A172 (cell line): Measurements from ENCODE around the gene SNAP47. TPM values are rescaled to one million over a fixed set of nuclear protein-coding genes. Genes with fewer than 3 reads are reported as not detected.

ENCODE experiments used
- DNase-seq: peaks from one replicate; pipeline ENCODE4 v3.0.0-alpha.2; 2015; ENCODE audit warnings: low spot score
- total RNA-seq: library from RNA; depleted of rRNA; stranded (reverse); fragments of >200 nt; shearing (Covaris generic); gene quantifications from 2 replicates; pipeline ENCODE4 v1.2.3, GENCODE V29; 2014

The SNAP47 gene
- total RNA-seq, 1 experiment from 2014 or later, result 89.0 TPM

DNA sequence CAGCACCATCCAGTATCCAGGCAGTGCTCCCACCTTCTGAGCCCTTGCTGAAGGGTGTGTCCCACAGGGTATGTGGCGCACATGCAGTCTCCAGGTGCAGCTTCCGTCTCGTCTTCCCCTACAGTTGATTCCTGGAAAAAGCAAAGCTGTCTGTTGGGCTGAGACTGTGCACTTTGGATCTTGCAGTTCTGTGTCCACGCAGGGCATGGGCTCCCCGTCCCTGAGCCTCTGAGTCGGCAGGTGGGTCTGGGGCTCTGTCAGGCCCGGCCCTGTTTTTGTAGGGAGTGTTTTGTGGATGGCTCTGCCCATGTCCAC is 32.8 kb downstream of the SNAP47 start:
- DNase-seq, result no peak

DNA sequence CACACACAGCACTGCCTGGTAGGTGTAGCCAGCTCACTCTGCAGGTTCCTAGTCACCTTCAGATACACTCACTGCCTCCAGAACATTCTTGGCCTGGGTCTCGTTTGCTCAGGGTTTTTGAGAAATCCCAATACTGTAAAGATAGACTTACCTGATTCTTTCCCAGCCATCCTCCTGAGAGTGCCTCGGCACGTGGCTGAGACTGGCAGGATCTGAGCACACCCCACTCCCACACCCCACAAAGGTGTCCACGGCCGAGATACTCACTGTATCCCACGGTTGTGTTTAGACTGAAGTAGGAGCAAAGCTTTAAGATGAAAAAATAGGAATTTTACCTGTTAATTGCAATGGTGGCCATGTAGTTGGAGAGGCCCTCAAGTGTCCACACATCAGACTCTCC is 33.4 kb downstream of the SNAP47 start:
- no peak for DNase-seq

DNA sequence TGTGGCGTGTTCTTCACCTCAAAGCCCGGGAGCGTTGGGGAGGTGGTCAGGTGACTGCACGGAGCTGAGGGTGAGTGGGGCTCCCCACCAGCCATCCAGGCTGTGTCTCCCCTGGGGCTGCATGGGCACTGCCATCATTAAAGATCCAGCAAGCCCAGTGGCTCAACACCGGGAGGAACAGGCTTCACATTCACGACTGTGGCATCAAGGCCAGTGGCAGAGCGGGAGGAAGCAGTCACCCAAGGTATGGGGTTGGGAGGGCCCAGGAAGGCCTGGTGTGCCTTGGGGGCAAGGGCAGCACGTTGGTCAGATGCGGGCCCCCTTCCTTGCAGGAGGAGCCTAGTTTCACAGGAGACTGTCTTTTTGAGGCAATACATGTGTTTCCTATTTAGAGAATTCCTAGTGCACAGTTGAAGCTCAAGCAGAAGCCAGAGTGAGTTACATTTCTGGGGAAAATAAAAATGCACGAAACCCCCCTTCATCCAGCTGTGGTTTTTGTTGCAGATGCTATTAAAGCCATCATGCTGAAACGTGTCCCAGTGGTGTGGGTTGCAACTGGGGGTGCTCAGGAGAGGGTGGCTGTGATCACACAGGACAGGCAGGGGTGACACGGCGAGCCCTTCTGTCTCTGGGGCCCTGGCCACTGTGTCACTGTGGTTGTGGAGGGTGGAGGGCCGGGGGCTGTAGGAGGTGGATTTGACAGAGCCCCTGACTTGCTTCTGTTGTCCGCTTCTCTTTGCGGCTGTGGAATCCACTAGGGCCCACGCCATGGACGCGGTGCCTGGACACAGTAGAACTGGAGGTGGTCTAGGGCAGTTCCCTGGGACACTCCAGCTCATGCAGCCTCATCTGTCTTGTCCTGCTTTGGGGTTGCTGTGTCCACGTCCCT is 34.1 kb downstream of the SNAP47 start:
- no peak for DNase-seq

DNA sequence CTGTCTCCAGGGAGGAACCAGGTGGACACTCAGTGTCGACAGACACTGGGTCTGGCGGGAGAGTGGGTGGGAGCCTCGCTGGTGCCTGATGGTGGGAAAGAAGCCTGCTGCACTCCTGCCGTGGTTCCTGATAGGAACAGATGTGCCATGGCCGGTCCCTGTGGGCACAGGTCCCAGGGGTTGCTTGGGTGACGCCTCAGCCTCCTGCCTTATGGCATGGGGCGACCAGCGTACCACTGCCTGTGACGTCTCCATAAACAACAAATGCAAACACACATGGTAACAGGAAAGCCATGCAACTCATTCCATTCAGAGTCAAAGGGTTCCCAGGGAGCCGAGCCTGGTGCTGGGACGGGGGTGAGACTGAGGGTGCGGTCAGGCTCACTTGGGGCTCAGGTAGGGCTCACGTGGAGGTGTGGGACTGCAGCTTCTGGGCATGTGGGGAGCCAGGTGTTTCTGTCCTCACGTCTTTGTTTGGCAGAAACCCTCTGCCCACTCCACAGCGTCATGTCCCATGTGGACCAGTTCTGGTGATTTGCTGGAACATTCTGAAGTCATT is 34.8 kb downstream of the SNAP47 start:
- DNase-seq, result no peak

DNA sequence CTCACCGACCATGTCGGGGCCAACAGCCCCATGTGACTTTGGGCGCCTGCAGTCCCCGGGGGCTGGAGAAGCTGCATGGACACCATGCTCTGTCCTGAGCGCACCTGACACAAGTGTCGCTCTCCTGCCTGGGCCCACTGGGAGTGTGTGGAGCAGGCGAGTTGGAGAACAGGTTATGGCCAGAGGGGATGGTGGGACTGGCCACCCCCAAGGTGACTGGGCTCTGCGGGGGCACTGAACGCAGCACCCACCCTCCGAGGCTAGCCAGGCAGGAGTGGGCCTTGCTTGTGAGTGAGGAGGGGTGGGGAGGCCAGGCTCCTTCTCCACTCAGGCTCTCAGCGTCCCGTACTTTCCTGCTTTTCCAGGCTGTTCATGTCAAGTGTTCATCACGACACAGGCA is 35.6 kb downstream of the SNAP47 start:
- DNase-seq, result no peak

DNA sequence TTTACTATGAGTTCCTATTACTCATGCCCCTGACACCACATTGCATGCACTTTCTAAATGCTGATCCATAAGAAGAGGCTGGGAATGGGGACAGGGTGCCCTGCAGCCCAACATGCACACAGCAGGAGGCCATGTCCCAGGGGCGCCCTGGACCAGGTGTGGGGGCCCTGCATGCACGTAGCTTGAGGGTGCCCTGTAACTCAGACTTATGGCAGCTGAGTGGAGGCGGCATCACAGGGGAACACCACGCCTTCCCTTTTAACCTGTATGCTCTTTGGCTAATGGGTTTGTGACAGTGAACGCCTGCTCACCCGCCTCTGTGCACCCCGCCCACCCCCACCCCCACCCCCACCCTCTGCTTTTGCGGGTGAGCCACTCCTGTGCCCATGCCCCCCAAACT is 36.1 kb downstream of the SNAP47 start:
- DNase-seq, result no peak

DNA sequence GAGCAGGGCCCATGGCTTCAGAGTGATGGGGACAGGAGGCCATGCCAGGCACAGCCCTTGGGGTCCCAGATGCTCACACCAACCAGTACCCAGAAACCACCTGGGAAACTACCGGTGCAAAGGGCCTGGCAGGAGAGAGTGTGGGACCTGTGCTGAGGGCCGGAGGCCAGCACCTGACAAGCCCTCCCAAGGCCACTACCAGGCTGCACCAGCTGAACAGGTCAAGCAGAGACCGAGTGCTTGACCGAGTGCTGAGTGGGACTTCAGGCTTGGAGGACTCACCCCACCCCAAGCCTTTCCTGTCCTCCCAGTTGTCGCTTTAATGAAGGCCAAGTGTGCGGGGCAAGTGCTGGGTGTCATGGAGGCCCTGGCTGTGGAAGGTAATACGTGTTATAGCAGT is 36.5 kb downstream of the SNAP47 start:
- no peak for DNase-seq

DNA sequence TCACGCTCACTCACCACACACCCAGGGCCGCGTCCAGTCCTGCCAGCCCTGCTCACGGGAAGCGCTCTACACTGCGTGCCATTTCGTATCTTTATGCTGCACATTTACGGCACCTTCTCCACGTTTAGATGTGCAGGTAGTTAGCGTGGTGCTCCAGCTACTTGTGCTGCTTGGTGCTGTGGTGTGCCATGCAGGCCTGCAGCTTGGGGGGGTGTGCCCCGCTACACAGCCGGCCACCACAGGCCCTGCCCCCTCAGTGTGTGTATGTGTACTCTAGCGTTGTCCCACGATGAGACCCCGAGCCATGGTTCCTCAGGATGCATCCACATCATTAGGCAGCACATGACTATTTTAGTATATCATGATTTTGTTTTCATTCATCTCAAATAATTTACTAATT is 38.3 kb downstream of the SNAP47 start:
- no peak for DNase-seq

DNA sequence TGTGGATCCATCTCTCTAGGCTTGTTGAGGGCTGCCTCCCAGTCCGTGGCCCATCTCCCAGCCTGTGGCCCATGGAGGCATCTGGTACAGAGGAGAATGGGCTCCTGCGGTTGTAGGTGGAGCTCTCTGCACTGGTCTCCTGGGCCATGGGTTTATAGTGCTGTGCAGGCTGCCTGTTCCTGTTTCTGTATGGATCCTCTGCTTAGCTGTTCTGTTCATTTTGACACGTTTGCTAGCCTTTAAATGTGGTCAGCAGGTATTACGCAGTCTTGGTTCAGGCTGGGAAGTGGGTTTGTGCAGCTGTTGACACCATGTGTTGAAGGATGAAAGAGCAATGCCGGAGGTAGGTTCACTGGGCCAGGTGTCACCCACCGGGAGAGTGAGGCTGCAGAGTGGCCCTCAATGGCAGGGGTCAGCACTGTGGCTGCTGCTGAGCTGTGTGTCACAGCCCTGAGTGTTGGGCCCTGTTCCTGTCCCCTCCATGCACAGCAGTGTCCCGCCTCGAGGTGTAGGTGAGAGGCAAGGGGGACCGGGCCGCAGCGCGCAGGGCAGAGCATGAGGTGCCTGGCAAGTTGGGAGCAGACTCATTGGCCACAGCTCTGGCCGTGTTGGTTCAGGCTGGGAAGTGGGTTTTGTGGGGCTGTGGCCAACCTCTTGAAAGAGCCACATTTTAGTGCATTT is 39.0 kb downstream of the SNAP47 start:
- DNase-seq, result no peak

DNA sequence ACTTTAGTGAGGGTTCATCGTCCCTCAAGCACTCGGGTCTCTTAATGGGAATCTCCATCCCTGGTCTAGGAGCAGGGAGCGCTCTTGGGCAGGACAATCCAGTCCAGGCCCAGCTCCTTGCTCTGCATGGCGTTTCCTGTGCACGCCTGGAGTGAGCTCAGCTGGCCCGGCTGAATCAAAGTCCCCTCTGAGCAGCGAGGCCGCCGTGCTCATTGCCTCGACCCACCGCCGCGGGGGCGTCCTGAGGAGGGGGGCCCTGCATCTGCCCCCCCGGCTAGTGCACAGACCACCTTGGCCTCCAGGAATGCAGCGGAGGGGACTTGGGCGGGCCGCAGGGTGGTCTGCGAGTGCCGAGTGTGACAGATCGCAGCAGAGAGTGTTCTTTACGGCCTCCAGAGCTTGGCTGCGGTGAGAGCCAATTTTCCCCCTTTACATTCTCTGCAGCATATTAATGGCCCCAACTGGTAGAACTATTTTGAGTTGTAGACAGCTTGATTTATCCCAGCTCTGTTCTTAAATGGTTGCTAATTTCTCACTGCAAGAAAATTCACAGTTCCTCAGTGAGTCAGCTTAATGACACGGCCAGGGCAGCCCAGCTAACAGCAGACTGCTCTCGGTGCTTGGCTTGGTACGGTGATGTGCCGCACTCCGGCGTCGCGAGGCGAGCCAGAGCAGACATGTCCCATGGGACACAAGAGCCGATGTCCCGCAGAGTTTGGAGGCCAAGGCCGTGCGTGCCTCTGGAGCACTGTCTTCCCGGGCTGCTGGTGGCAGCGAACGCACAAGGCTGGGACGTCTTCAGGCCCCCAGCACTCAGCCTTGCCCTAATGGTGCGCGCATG is 39.8 kb downstream of the SNAP47 start:
- peak; percentile 82 for DNase-seq

DNA sequence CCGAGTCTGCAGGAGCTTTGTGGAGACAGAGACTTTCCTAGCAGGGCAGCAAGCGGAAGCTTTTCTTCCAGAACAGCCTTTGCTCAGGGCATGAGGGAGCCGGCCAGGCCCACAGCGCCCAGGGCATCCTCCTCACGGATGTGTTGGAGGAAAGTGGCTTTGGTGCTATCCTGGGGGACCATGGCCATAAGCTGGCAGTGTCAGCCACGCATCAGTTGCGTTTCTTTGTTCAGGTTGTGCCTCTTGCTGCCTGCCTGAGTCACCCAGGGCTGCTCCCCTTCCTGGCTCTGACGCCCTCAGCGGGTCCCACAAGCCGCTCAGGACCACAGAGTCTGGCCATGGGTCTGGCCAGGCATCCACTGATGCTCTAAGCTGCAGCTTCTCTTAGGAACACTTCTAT is 40.6 kb downstream of the SNAP47 start:
- no peak for DNase-seq

DNA sequence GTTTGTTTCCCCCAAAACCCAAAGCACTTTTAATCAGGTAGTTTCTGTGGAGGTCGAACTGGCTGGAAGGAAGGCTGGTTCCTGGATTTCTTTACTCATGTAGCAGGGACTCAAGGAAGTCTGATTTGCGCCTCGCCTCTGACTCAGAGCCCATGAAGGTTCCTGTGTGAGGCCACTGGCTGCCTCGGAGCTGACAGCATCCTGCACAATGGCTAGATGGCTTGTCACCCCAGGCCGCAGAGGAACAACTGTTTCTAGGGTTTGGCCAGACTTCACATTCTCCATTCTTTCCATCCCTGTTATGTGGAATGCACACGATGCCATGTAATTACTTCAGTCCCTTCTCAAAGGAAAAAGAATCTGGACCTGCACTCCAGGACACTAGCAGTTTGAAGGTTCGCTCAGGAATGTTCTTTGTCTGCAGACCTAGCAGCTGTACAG is 41.1 kb downstream of the SNAP47 start:
- peak; percentile 91 for DNase-seq

DNA sequence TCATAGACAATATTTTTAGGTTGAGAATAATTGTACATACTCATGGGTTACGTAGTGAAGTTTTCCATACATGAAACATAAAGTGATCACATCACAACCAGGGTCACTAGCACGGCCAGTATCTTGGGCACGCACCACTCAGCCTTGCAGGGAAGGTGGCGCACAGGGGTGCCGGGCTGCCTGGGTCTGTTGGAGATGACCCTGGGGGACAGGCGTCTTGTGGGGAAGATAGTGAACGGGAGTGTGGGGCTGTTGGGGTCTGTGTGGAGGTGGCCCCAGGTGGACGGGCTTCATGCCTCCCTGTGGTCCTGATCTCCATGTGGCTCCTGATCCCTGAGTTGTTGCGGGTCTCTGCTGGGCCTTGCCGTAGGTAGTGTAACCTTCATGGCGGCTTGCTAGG is 41.9 kb downstream of the SNAP47 start:
- DNase-seq, result no peak

DNA sequence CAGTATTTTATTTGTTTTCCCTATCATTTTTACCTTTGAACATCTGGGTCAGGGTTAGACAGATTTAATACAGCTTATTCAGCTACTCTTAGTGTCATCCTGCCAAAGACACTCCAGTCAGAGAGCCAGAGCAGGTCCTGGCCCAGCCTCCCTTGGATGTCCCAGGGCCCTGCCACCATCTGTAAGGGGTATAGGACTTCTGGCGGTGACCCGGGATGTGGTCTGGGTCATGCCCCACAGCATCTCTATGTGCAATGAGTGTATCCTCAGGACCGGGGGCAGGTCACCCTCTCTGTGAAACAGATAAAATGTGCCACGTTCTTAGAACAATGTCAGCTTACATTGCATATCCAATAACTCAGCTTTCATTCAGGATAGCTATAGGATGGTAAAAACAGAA is 42.4 kb downstream of the SNAP47 start:
- DNase-seq, result no peak

DNA sequence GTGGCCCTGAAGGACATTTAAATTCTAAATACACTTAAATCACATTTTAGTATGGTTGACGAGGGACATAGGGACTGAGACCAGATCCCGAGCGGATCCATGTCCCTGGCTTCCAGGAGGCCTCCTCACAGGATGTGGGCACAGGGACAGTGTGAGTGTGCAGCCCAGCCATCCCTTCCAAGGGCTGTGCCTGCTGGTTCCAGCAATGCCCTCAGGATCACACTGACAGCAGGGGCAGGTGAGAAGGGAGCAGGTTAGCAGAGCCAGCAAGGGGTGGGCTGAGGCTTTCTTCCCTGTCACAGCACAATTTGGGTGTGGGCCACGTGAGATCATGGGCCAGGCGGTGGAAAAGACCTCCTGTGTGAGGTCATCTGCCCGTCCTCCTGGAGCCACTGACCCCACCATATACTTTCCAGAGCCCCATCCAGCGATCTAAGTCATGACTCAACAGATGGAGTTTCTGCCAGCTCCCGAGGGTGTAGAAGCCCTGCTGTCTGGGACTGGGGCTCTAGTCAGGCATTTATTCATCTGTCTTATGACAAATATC is 43.2 kb downstream of the SNAP47 start:
- DNase-seq, result peak; percentile 95

DNA sequence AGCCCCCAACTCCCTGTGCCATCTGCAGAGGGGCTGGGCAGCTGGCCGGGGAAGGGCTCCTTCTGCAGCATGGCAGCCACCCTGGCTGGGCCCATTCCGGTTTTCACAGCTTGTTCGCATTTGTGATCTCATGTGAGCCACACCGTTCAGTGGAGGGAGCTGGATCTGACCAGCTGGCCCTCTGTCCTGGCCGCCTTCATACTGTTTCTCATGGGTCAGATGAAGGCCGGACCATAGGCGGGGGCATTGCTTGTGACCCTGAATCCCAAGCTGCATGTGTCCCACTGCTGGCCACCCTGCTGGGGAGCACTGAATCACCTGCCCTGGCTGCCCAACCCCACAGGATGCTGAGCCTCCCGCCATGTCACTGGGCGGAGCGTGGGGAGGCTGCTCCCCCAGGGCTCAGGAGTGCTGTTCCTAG is 43.8 kb downstream of the SNAP47 start:
- DNase-seq, result no peak

DNA sequence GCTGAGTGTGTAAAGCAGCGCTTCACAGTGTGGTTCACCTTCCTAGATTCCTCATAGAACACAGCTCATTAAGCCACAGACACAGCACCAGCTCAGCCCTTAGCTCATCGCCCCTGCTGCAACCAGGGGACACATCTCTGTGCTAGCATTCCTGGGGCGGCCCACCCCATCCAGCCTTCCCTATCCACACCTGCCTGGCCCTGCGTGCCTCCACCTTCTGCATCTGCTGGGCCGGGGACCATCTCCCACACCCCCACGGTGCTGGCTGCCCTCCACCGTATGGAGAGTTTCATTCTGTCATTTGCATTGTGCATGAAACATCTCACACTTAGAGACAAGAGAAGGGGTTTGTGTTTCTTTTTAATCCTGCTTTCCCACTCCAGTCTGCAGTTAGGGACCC is 44.5 kb downstream of the SNAP47 start:
- DNase-seq, result no peak

DNA sequence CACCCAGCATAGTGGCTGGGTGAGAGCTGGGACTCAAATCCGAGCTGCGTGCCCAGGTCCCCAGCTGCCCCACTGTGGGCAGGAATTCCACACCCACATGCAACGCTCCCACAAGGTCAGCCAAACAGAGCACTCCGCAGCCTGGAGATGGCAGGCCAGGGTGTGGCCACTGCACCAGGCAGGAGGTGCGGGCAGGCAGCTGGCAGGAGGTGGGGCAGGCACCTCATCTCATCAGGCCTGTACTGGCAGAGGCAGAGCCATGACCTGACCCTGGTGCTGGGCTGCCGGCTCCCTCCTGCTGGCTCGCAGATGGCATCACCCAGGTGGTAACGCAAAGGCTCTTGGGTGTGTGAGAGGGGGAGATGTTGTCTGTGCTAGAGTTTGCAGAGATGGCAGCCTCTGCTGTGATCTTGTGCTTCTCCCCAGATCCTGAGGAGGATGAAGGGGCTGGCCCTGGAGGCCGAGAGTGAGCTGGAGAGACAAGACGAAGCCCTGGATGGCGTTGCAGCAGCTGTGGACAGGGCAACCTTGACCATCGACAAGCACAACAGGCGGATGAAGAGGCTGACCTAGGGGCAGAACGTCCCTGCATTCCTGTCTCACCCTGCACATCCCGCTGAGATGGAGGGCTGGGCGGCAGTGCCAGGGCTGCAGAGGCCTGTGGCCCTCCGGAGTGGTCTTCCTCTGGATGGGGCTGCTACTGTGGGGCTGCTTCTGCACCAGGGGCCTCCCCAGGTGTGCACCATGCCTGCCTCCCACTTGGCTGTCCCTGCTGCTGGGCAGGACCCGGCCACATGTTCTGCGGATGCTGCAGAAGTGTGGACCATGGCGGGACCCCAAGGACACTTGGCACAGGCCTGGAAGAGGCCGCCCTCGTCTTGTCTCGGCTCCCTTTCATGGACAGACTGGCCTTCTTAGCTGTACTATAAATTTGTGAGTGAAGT is 45.1 kb downstream of the SNAP47 start:
- DNase-seq, result peak; percentile 67

DNA sequence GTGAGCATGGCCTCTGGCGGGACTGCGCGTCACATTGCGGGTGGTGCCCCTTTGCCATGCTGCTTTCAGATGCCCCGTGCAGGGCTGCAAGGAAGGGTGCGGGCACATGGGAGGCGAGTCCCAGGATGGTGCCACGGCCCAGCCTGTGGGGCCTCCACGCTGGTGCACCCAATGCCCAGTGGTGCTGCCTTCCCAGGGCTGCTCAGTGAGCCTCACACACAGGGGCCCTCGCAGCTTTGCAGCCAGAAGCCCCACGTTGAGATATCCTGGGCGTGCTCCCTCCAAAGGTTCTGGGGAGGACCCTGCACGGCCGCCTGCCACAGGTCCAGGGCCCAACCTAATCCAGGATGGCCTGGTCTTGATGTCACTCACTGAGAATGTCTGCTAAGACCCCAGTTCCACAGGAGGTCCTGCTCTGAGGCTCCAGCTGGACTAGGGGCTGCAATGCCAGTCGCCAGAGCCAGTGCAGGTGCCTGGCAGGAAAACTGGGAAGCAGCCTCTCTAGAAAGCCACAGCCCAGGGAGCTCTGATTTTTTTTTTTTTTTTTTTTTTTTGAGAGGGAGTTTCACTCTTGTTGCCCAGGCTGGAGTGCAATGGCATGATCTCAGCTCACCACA is 46.2 kb downstream of the SNAP47 start:
- DNase-seq, result no peak

DNA sequence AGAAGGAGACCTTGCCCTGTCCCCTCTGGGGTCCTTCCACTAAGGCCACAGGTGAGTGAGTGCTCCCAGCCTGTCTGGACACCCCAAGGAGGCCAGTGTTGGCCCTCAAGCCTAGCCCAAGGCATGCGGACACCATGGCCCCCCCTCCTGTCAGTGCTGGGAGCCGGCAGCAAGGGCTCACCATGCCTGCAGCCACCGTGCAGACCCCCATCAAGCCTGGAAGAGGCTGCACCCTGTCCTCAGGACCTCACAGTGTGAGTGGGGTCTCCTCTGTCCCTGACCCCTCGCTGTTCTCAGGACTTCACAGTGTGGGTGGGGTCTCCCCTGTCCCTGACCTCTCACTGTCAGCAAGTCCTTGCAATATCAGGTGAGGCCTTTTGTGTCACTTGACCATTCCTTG is 47.0 kb downstream of the SNAP47 start:
- no peak for DNase-seq
